GM23338 (cell line): Measurements from ENCODE around the gene TRIO.

Experiments used
- CREB1 ChIP-seq: fragments of 250-450 bp; sonication (Bioruptor Pico); IDR thresholded peaks from 2 replicates; pipeline ENCODE4 v1.5.0; 2020; ENCODE audit warnings: low read depth, mild to moderate bottlenecking, moderate library complexity
- EZH2 ChIP-seq: fragments of 200-600 bp; sonication (generic); IDR thresholded peaks from one replicate; pipeline ENCODE4 v1.8.0; 2017; ENCODE audit warnings: antibody characterized with exemption, mild to moderate bottlenecking, low read depth; ENCODE audit not compliant: unreplicated experiment
- EZH2phosphoT487 ChIP-seq: fragments of 200-600 bp; sonication (generic); IDR thresholded peaks from one replicate; pipeline ENCODE4 v1.8.1; 2018; ENCODE audit warnings: antibody characterized with exemption; ENCODE audit not compliant: unreplicated experiment
- JUNB ChIP-seq: IDR thresholded peaks from one replicate; pipeline ENCODE4 v1.6.1; 2016; ENCODE audit warnings: antibody characterized with exemption; ENCODE audit not compliant: unreplicated experiment
- NANOG ChIP-seq: IDR thresholded peaks from 2 replicates; pipeline ENCODE4 v1.6.1; 2016; ENCODE audit warnings: antibody characterized with exemption, borderline replicate concordance
- POLR2AphosphoS5 ChIP-seq: IDR thresholded peaks from 2 replicates; pipeline ENCODE4 v1.6.1; 2016; ENCODE audit warnings: antibody characterized with exemption, low read depth
- STAT1 ChIP-seq: IDR thresholded peaks from one replicate; pipeline ENCODE4 v1.6.1; 2016; ENCODE audit warnings: antibody characterized with exemption; ENCODE audit not compliant: unreplicated experiment
- ZNF114 ChIP-seq: fragments of 250-450 bp; sonication (Bioruptor Pico); IDR thresholded peaks from 2 replicates; pipeline ENCODE4 v1.5.0; 2020; ENCODE audit warnings: mild to moderate bottlenecking, moderate library complexity
- ZNF331 ChIP-seq: fragments of 250-450 bp; sonication (Bioruptor Pico); IDR thresholded peaks from 2 replicates; pipeline ENCODE4 v1.5.0; 2020; ENCODE audit warnings: low read depth, mild to moderate bottlenecking, moderate library complexity
- TF ChIP-seq, protein P1 (sequence below), 2 experiments: fragments of 200-600 bp in 1 of 2; sonication (generic) in 1 of 2; conservative IDR thresholded peaks; 2 replicates each; pipeline versions ENCODE4 v1.5.1 to v1.6.1; 2016 to 2017; ENCODE audit warnings: antibody characterized with exemption in 2 of 2, low read depth in 2 of 2, mild to moderate bottlenecking in 2 of 2, moderate library complexity in 1 of 2
- TF ChIP-seq, protein P2 (sequence below): IDR thresholded peaks from one replicate; pipeline ENCODE4 v1.6.1; 2018; ENCODE audit warnings: antibody characterized with exemption; ENCODE audit not compliant: unreplicated experiment
- TF ChIP-seq, protein P3 (sequence below): IDR thresholded peaks from 2 replicates; pipeline ENCODE4 v1.6.1; 2016; ENCODE audit warnings: antibody characterized with exemption
- TF ChIP-seq, protein P4 (sequence below): fragments of 250-450 bp; sonication (Bioruptor Pico); IDR thresholded peaks from 2 replicates; pipeline ENCODE4 v1.5.0; 2020; ENCODE audit warnings: mild to moderate bottlenecking, moderate library complexity

DNA sequence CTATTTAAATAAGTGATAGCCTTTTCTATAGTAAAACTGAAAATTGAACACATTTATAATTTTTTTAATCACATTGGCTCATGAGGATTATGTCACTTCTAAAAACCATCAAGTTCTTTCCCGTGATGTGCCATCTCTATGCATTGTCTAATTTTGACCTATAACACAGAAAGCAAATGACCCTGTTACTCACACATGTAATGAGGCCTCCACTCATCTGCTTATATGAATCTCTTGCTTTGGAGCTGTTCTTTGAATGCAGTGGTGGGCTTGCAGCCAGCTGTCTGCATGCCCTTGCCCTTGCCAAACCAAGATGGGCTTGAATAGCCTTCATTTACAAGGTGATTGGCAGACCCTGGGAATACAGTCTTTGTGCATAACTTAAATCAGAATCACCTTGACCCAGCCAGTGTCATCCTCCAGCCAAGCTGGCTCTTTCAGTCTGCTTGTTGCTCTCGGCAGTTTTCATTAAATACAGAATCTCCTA, 163.2 kb downstream of the TRIO start:
- TF ChIP-seq, protein P1, sequence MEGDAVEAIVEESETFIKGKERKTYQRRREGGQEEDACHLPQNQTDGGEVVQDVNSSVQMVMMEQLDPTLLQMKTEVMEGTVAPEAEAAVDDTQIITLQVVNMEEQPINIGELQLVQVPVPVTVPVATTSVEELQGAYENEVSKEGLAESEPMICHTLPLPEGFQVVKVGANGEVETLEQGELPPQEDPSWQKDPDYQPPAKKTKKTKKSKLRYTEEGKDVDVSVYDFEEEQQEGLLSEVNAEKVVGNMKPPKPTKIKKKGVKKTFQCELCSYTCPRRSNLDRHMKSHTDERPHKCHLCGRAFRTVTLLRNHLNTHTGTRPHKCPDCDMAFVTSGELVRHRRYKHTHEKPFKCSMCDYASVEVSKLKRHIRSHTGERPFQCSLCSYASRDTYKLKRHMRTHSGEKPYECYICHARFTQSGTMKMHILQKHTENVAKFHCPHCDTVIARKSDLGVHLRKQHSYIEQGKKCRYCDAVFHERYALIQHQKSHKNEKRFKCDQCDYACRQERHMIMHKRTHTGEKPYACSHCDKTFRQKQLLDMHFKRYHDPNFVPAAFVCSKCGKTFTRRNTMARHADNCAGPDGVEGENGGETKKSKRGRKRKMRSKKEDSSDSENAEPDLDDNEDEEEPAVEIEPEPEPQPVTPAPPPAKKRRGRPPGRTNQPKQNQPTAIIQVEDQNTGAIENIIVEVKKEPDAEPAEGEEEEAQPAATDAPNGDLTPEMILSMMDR (conservative IDR thresholded peaks at IDR 0.05; ENCODE audit: low read depth in 2 of 2): no peak
- TF ChIP-seq EZH2: no peak
- no peak for TF ChIP-seq POLR2AphosphoS5
- TF ChIP-seq EZH2phosphoT487: no peak
- TF ChIP-seq, protein P2, sequence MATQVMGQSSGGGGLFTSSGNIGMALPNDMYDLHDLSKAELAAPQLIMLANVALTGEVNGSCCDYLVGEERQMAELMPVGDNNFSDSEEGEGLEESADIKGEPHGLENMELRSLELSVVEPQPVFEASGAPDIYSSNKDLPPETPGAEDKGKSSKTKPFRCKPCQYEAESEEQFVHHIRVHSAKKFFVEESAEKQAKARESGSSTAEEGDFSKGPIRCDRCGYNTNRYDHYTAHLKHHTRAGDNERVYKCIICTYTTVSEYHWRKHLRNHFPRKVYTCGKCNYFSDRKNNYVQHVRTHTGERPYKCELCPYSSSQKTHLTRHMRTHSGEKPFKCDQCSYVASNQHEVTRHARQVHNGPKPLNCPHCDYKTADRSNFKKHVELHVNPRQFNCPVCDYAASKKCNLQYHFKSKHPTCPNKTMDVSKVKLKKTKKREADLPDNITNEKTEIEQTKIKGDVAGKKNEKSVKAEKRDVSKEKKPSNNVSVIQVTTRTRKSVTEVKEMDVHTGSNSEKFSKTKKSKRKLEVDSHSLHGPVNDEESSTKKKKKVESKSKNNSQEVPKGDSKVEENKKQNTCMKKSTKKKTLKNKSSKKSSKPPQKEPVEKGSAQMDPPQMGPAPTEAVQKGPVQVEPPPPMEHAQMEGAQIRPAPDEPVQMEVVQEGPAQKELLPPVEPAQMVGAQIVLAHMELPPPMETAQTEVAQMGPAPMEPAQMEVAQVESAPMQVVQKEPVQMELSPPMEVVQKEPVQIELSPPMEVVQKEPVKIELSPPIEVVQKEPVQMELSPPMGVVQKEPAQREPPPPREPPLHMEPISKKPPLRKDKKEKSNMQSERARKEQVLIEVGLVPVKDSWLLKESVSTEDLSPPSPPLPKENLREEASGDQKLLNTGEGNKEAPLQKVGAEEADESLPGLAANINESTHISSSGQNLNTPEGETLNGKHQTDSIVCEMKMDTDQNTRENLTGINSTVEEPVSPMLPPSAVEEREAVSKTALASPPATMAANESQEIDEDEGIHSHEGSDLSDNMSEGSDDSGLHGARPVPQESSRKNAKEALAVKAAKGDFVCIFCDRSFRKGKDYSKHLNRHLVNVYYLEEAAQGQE: no peak
- TF ChIP-seq, protein P3, sequence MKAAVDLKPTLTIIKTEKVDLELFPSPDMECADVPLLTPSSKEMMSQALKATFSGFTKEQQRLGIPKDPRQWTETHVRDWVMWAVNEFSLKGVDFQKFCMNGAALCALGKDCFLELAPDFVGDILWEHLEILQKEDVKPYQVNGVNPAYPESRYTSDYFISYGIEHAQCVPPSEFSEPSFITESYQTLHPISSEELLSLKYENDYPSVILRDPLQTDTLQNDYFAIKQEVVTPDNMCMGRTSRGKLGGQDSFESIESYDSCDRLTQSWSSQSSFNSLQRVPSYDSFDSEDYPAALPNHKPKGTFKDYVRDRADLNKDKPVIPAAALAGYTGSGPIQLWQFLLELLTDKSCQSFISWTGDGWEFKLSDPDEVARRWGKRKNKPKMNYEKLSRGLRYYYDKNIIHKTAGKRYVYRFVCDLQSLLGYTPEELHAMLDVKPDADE: no peak
- TF ChIP-seq CREB1 (CRISPR knock-in tag): no peak
- TF ChIP-seq ZNF331 (CRISPR knock-in tag): no peak
- TF ChIP-seq STAT1: no peak
- TF ChIP-seq ZNF114: no peak
- no peak for TF ChIP-seq JUNB
- TF ChIP-seq NANOG: no peak
- TF ChIP-seq, protein P4, sequence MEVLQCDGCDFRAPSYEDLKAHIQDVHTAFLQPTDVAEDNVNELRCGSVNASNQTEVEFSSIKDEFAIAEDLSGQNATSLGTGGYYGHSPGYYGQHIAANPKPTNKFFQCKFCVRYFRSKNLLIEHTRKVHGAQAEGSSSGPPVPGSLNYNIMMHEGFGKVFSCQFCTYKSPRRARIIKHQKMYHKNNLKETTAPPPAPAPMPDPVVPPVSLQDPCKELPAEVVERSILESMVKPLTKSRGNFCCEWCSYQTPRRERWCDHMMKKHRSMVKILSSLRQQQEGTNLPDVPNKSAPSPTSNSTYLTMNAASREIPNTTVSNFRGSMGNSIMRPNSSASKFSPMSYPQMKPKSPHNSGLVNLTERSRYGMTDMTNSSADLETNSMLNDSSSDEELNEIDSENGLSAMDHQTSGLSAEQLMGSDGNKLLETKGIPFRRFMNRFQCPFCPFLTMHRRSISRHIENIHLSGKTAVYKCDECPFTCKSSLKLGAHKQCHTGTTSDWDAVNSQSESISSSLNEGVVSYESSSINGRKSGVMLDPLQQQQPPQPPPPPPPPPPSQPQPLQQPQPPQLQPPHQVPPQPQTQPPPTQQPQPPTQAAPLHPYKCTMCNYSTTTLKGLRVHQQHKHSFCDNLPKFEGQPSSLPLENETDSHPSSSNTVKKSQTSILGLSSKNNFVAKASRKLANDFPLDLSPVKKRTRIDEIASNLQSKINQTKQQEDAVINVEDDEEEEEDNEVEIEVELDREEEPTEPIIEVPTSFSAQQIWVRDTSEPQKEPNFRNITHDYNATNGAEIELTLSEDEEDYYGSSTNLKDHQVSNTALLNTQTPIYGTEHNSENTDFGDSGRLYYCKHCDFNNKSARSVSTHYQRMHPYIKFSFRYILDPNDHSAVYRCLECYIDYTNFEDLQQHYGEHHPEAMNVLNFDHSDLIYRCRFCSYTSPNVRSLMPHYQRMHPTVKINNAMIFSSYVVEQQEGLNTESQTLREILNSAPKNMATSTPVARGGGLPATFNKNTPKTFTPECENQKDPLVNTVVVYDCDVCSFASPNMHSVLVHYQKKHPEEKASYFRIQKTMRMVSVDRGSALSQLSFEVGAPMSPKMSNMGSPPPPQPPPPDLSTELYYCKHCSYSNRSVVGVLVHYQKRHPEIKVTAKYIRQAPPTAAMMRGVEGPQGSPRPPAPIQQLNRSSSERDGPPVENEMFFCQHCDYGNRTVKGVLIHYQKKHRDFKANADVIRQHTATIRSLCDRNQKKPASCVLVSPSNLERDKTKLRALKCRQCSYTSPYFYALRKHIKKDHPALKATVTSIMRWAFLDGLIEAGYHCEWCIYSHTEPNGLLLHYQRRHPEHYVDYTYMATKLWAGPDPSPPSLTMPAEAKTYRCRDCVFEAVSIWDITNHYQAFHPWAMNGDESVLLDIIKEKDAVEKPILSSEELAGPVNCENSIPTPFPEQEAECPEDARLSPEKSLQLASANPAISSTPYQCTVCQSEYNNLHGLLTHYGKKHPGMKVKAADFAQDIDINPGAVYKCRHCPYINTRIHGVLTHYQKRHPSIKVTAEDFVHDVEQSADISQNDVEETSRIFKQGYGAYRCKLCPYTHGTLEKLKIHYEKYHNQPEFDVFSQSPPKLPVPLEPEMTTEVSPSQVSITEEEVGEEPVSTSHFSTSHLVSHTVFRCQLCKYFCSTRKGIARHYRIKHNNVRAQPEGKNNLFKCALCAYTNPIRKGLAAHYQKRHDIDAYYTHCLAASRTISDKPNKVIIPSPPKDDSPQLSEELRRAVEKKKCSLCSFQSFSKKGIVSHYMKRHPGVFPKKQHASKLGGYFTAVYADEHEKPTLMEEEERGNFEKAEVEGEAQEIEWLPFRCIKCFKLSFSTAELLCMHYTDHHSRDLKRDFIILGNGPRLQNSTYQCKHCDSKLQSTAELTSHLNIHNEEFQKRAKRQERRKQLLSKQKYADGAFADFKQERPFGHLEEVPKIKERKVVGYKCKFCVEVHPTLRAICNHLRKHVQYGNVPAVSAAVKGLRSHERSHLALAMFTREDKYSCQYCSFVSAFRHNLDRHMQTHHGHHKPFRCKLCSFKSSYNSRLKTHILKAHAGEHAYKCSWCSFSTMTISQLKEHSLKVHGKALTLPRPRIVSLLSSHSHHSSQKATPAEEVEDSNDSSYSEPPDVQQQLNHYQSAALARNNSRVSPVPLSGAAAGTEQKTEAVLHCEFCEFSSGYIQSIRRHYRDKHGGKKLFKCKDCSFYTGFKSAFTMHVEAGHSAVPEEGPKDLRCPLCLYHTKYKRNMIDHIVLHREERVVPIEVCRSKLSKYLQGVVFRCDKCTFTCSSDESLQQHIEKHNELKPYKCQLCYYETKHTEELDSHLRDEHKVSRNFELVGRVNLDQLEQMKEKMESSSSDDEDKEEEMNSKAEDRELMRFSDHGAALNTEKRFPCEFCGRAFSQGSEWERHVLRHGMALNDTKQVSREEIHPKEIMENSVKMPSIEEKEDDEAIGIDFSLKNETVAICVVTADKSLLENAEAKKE: no peak
